Heart right ventricle (tissue), 16 donors: Measurements from ENCODE around the gene USP32. TPM values are rescaled to one million over a fixed set of nuclear protein-coding genes. Genes with fewer than 3 reads are reported as not detected.
"Not testable (repeated sequence)": the region's sequence is repeated elsewhere in the genome, so short reads cannot be mapped to it uniquely, and the experiment has no call there.

Experiments used
- ATAC-seq, 8 donors: fragments of 200-7000 bp; cut with Tn5 transposase; one replicate each; pipeline ENCODE4 v1.9.1; 2020; ENCODE audit warnings: mild to moderate bottlenecking in 8 of 8, moderate library complexity in 8 of 8, moderate number of reproducible peaks in 1 of 8
- DNase-seq, 2 donors: peaks; one replicate each; pipeline ENCODE4 v3.0.0-alpha.2; 2020
- H3K27ac ChIP-seq, 10 donors: fragments of 200-600 bp; sonication (generic) in 2 of 10; one replicate each; pipeline versions ENCODE4 v1.5.0 to v1.8.0; 2020 to 2022; ENCODE audit warnings: mild to moderate bottlenecking in 3 of 10
- H3K27me3 ChIP-seq, 7 donors: fragments of 200-600 bp; one replicate each; pipeline ENCODE4 v1.8.0; 2021 to 2022; ENCODE audit warnings: mild to moderate bottlenecking in 2 of 7
- H3K36me3 ChIP-seq, 9 donors: fragments of 200-600 bp; sonication (generic) in 1 of 9; one replicate each; pipeline versions ENCODE4 v1.5.0 to v1.8.0; 2020 to 2022; ENCODE audit warnings: mild to moderate bottlenecking in 2 of 9
- H3K4me1 ChIP-seq, 9 donors: fragments of 200-600 bp; sonication (generic) in 1 of 9; one replicate each; pipeline versions ENCODE4 v1.5.0 to v1.8.0; 2020 to 2022; ENCODE audit warnings: mild to moderate bottlenecking in 4 of 9
- H3K4me3 ChIP-seq, 10 donors: fragments of 200-600 bp; sonication (generic) in 2 of 10; one replicate each; pipeline versions ENCODE4 v1.5.0 to v1.8.0; 2020 to 2022; ENCODE audit warnings: mild to moderate bottlenecking in 7 of 10, moderate library complexity in 2 of 10
- H3K9me3 ChIP-seq, 11 donors: fragments of 200-600 bp in 10 of 11; sonication (generic) in 2 of 11; one replicate each; pipeline versions ENCODE4 v1.5.0 to v1.8.0; 2013 to 2022; ENCODE audit warnings: mild to moderate bottlenecking in 2 of 11, control low read depth in 1 of 11, moderate library complexity in 1 of 11
- CTCF ChIP-seq, 9 donors: fragments of 200-600 bp; sonication (generic) in 2 of 9; IDR thresholded peaks; one replicate each; pipeline versions ENCODE4 v1.5.0 to v1.8.0; 2021 to 2022; ENCODE audit warnings: antibody characterized with exemption in 9 of 9, mild to moderate bottlenecking in 5 of 9, moderate library complexity in 1 of 9
- WGBS, 2 donors: extraction: QIAGEN DNeasy Blood & Tissue Kit; methylation state at CpG; one replicate each; pipeline ENCODE4 v1.1.7; 2013; ENCODE audit warnings: inconsistent platforms in 1 of 2; 5-methylcytosine and 5-hydroxymethylcytosine counted together
- intact Hi-C, 10 donors: fragments of 100-400 bp; cut with DNase I; formaldehyde crosslinking; loops; one replicate each; pipeline versions ENCODE4 v1.11.1 to v1.14.2; 2022
- polyA plus RNA-seq, 2 donors: library from polyadenylated mRNA; stranded (reverse); fragments of 200-250 nt; gene quantifications; one replicate each; pipeline ENCODE4 v1.2.3, GENCODE V29; 2013
- total RNA-seq, 10 donors: library from RNA; stranded (reverse); fragmentation: NEBNext Ultra II Directional in 3 of 10; extraction: Animal tissue kit (Norgen Biotek cat#: 25700) in 3 of 10; gene quantifications; one replicate each; pipeline versions ENCODE4 v1.2.1 to v1.2.4, GENCODE V29; 2021 to 2023
- donor health status: Arrhythmogenic right ventricular cardiomyopathy.
- donor health status: ischemic (EF 13 %, LVEDD 7.1; RV severe dilation, severe dysfunction).
- donor health status: healthy with polysubstance abuse.
- donor health status: DM: no; HTN: yes; CAD: no.
- donor health status: DM: no; HTN: no; CAD: no.
- donor health status: ischemic (EF 25% LVEDD 6.9; RV normal size, moderate dysfunction).
- donor health status: ischemic (EF 25% LVEDD 5.7; RV mildly dilated, moderate dysfunction).
- donor health status: healthy.
- donor health status: DM: yes; HTN: yes; CAD: no.
- donor health status: Ischemic cardiomyopathy.
- donor health status: ischemic (EF 35%, LVEDD 5.7; RV mildly dilated, moderate dysfunction).
- donor health status: nonischemic (EF 11% LVEDD 7.7; RV severe dilation, severe dysfunction).
- donor health status: DM: yes; HTN: yes; CAD: no.
- donor health status: PGD.
- donor health status: ischemic (EF 29% LVEDD 5.4; RV normal size, mild dysfunction).
- donor health status: nonischemic (EF 23%, LVEDD 6.1; RV moderate dilation, normal function).

The USP32 gene
- total and polyA plus RNA-seq, 12 donors = 13.3 to 38.6 (median 29.3) TPM

- H3K27ac ChIP-seq = no peak overlapping the region
- WGBS, 2 donors = 90 to 97% methylated on average over 1 of the region's 1 CpG
- H3K4me1 ChIP-seq = no peaks in the 10 kb centered on the region
- TF ChIP-seq CTCF (IDR thresholded peaks at IDR 0.05) = no peak
- no peaks in the 10 kb centered on the region for H3K27me3 ChIP-seq
- H3K36me3 ChIP-seq = peaks cover 0 to 74% (median 29%) of the 10 kb centered on the region in 9 donors
- H3K4me3 ChIP-seq = no peak overlapping the region
- intact Hi-C loops = loop anchor here in 2 of 10 donors (10.0 kb wide), 1 partner anchor 211 kb away; no protein-coding TSS in a partner anchor
- ATAC-seq = no peak
- no peak for DNase-seq
- no peaks in the 10 kb centered on the region for H3K9me3 ChIP-seq
These were observed 167.9 kb downstream of the USP32 start for GRCh38 chr17:60224064-60224463.

DNA sequence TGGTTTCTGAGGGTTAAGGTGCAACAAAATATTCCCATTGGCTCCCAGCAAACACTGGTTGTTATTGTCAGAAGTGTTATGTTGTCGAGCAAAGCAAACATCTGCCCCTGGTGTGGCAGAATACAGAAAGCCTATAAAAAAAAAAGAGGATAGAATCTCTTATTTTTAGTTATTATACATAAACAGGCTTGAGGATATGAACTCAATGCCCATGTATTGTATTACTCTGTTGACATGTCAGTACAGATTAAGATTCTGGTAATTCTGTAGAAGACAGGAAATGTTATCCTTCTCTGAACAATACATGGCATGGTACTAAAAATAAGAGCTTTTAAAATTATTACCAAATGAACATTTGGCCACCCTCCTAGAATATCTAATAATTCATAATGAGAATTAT, 168.5 kb downstream of the USP32 start:
- no peaks in the 10 kb centered on the region for H3K4me1 ChIP-seq
- H3K9me3 ChIP-seq = no peaks in the 10 kb centered on the region
- DNase-seq = no peak
- ATAC-seq = no peak
- H3K27ac ChIP-seq = no peak overlapping the region
- no peak for TF ChIP-seq CTCF (IDR thresholded peaks at IDR 0.05)
- H3K36me3 ChIP-seq = peaks cover 0 to 80% (median 34%) of the 10 kb centered on the region in 9 donors
- H3K4me3 ChIP-seq = no peak overlapping the region
- no peaks in the 10 kb centered on the region for H3K27me3 ChIP-seq
- intact Hi-C loops = loop anchor here in 2 of 10 donors (10.0 kb wide), 1 partner anchor 211 kb away; no protein-coding TSS in a partner anchor
- 85 to 98% methylated on average over 1 of the region's 1 CpG for WGBS, 2 donors

DNA sequence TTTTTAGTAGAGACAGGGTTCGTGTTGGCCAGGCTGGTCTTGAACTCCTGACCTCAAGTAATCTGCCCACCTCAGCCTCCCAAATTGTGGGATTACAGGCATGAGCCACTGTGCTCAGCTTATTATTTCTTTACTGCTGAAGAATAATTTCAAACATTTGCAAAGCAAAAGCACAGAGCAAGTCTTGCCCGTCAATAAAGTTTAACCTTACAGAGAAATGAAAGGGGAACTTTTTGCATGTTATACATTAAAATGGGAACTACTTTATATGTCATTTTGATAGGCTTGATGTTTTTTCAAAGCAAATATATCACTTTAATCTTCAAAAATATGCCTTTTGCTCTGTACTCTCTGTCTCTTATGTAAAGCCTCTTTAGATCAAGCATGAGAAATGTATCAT, 173.2 kb downstream of the USP32 start:
- 91 to 95% methylated on average over 2 of the region's 2 CpGs for WGBS, 2 donors
- DNase-seq, ATAC-seq, intact Hi-C loops, H3K4me3 ChIP-seq, H3K9me3 ChIP-seq, H3K4me1 ChIP-seq, H3K27me3 ChIP-seq, H3K27ac ChIP-seq: not testable (repeated sequence)
- peaks cover 0 to 70% (median 20%) of the 10 kb centered on the region in 9 donors for H3K36me3 ChIP-seq

DNA sequence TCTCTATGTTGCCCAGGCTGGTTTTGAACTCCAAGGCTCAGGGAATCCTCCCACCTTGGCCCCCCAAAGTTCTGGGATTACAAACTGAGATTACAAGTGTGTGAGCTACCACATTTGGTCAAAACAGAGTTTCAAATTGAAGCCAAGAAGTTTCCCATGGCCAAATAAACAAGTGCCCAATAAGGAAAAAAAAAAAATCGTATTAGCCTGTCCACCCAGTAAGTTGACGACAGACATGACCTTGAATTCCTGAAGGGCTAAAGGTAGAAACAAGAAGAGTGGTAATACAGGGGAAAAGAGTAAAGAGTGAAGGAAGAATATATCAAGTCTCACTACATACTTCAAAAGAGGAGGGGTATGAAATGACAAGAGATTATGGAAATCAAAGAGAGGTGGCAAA, 176.0 kb downstream of the USP32 start:
- intact Hi-C loops, ATAC-seq, H3K4me3 ChIP-seq, H3K4me1 ChIP-seq, H3K27ac ChIP-seq, H3K9me3 ChIP-seq, H3K27me3 ChIP-seq, DNase-seq: not testable (repeated sequence)
- H3K36me3 ChIP-seq = peaks cover 0 to 60% (median 6%) of the 10 kb centered on the region in 9 donors
- WGBS, 2 donors = no CpG with 5 or more reads among the region's 2 CpGs

DNA sequence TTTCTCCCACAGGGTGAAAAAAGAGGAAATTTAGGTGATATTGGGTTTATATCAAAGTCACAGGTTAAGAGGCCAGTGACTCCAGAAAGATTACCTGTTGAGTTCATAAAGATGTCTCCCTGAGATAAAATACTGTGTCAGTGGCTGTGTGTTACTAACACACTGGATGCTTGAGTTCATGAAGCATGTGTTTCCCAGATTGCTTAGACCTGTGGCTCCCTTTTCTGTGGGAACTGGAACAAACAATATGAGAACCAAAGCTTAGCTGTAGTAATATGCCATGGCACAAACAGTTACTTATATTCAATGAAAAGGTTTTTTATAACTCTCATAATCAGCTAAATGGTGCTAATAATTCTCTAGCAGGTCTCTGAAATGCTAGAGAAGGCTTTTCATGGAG, 180.7 kb downstream of the USP32 start:
- H3K4me1 ChIP-seq, H3K27ac ChIP-seq, intact Hi-C loops, H3K27me3 ChIP-seq, H3K4me3 ChIP-seq, H3K9me3 ChIP-seq, ATAC-seq, DNase-seq: not testable (repeated sequence)
- peaks cover 0 to 62% (median 0%) of the 10 kb centered on the region in 9 donors for H3K36me3 ChIP-seq

DNA sequence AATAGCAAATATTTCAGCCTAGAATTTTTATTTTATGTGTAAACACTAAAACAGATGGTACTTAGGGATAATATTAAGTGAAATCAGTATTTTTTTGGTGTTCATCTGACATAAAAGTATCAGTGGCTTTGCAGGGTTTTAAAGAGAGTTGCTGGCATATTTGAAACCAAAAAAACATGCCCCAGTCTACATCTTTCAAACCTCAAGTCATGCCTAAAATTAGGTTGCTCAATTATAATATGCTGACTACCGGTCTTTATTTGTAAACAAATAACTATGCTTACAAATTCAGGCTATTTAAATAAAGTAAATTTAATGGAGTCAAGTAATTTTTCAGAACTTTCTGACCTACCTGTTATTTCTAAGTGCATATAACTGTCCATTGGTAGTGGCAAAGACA, 183.6 kb downstream of the USP32 start:
- intact Hi-C loops, H3K4me1 ChIP-seq, ATAC-seq, H3K27me3 ChIP-seq, H3K9me3 ChIP-seq, H3K4me3 ChIP-seq, DNase-seq, H3K27ac ChIP-seq: not testable (repeated sequence)
- peaks cover 0 to 69% (median 0%) of the 10 kb centered on the region in 9 donors for H3K36me3 ChIP-seq
- WGBS, 2 donors = 96 to 100% methylated on average over 1 of the region's 1 CpG

GRCh38 chr17:60205782-60206181, 186.2 kb downstream of the USP32 start:
- H3K4me3 ChIP-seq, H3K4me1 ChIP-seq, H3K9me3 ChIP-seq, ATAC-seq, H3K27me3 ChIP-seq, intact Hi-C loops, DNase-seq, H3K27ac ChIP-seq: not testable (repeated sequence)
- H3K36me3 ChIP-seq = peaks cover 0 to 63% (median 0%) of the 10 kb centered on the region in 9 donors

- DNase-seq, H3K4me3 ChIP-seq, ATAC-seq, intact Hi-C loops, H3K9me3 ChIP-seq, H3K27me3 ChIP-seq, H3K4me1 ChIP-seq, H3K27ac ChIP-seq: not testable (repeated sequence)
- 80 to 96% methylated on average over 1 of the region's 1 CpG for WGBS, 2 donors
- H3K36me3 ChIP-seq = peaks cover 0 to 79% (median 23%) of the 10 kb centered on the region in 9 donors
These were observed 193.3 kb downstream of the USP32 start for GRCh38 chr17:60198630-60199029.

GRCh38 chr17:60194141-60194540, 197.8 kb downstream of the USP32 start:
- ATAC-seq, H3K4me3 ChIP-seq, DNase-seq, H3K27me3 ChIP-seq, H3K27ac ChIP-seq, H3K4me1 ChIP-seq, intact Hi-C loops, H3K9me3 ChIP-seq: not testable (repeated sequence)
- peaks cover 0 to 100% (median 52%) of the 10 kb centered on the region in 9 donors for H3K36me3 ChIP-seq
- 95 to 98% methylated on average over 4 of the region's 4 CpGs for WGBS, 2 donors
